HK-2 (cell line): ENCODE results near the gene PTPRH.
"Not testable (repeated sequence)": the region's sequence is repeated elsewhere in the genome, so short reads cannot be mapped to it uniquely, and the experiment has no call there.

Experiments
- DNase-seq: peaks from one replicate; pipeline ENCODE4 v3.0.0-alpha.2; 2018; ENCODE audit not compliant: unreplicated experiment

PTPRH gene

GRCh38 chr19:55225415-55225958, 16.2 kb upstream of the PTPRH start:
- no peak for DNase-seq

GRCh38 chr19:55224679-55225414, 15.5 kb upstream of the PTPRH start:
- not testable (repeated sequence) for DNase-seq

GRCh38 chr19:55224038-55224665, 14.9 kb upstream of the PTPRH start:
- DNase-seq, result no peak

GRCh38 chr19:55223291-55224037, 14.2 kb upstream of the PTPRH start:
- DNase-seq, result no peak

DNA sequence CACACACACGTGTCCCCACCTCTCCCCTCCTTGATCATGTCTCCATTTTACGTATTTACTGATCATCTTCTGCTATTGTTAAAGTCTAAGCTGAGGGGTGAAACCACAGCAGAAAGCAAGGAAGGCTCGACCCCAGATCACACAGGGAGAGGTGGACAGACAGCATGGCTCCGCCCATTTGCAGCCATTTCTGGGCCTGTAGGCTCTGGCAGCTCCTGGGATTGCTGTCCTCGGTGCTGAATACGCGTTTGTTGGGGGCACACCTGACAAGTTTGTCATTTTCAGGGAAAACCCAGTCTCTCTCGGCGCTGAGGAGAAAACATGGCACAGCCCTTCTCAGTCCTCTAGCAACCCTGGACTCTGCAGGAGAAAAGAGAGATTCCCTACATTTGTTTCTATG, 11.2 kb upstream of the PTPRH start:
- no peak for DNase-seq

DNA sequence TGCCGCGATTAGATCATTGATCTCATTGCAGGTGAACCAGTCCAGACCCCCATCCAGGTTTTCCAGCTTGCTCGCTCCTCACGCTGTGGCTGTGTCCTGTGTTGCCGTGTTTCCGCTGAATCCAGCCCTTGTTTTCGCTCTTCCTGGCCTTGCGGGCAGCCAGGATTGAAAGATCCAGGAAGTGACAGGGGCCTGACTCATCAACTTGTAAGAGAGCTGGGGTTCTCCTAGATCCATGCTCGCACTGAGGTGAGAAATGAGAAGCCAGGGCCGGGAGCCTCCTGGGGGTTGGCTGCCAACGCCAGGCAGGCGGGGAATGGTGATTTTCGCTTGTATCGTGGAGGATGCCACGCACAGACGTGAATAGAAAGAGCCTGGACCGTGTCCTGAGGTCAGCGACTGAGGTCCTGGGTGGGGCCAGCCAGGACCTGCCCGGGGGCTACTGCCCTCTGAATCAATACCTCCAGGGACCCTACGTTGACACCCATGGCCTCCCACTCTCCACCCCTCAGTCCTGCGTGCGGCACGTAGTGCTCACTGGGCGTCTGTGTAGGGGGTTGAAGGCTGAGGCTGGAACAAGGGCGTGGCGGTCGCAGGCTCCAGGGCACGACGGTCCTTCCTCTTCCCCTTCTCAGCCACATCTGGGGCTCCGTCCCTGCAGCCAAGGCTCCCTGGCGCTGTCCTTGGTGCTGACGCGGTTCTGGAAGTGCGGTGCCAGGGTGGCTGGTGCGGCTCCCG, 7.3 kb upstream of the PTPRH start:
- DNase-seq, result peak; percentile 98

DNA sequence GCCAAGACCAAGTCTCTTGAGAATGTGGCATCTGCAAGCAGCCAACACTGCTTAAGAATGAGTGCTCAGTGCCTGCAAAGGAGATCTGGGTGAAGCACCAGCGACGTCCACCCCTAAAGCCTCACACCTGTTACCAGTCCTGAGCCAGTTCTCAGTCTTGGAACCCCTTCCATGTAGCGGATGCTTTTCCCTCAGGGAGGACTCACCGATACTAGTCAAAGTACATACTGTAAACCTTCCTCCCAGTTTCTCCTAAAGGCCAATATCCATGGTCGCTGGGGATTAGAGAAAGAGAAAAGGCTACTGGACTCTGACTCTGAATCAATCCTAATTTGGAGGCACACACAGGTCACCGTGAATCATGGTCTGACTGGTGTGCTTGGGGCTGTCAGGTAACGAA, 4.2 kb upstream of the PTPRH start:
- DNase-seq, result no peak

DNA sequence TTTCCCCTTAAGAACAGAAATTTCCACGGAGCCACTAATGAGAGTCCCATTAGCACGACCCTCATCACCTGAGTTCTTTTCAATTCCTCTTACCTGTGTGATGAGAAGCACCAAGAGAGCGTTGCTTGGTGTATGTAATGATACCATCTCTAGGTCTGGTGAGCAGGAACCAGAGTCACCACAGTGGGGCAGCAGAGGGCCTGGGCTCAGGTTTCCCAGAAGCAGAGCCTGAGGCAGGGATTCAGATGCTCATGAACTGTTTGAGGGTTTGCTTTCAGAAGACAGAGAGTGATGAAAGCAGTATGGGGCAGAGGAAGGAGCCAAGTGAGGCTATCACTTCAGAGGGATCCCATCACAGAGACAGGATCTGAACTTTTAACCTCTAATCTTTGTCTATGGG, 3.1 kb upstream of the PTPRH start:
- no peak for DNase-seq

- DNase-seq, result no peak
Observed at GRCh38 chr19:55209693-55210472, 582 bp upstream of the PTPRH start.

GRCh38 chr19:55206664-55207500, 2.4 kb downstream of the PTPRH start:
- DNase-seq, result peak; percentile 94

- not testable (repeated sequence) for DNase-seq
Observed at GRCh38 chr19:55202199-55202598, 7.1 kb downstream of the PTPRH start.

- DNase-seq, result no peak
Observed at GRCh38 chr19:55199620-55200204, 9.6 kb downstream of the PTPRH start.

GRCh38 chr19:55198651-55199050, 10.7 kb downstream of the PTPRH start:
- DNase-seq, result no peak

GRCh38 chr19:55197528-55197927, 11.8 kb downstream of the PTPRH start:
- no peak for DNase-seq

DNA sequence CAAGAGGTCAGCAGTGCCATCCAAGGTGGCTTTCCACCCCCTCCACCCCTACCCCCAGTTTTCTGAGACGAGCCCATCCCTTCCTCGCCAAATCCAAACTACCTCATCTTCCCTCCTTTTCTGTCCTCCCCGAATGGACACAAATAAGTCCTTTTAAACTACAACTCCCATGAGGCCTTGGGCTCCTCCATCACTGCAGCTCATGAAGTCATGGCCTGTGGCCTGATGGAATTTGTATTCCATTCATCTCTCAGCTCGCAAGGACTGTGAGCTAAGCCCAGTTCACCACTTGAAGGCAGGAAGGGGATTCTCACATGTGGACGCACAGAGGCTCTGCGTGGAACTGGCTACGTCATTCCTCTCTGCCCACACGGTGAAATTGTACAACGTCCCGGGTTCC, 12.5 kb downstream of the PTPRH start:
- DNase-seq, result no peak

- DNase-seq, result no peak
Observed at GRCh38 chr19:55193481-55193880, 15.8 kb downstream of the PTPRH start.

- DNase-seq, result peak; percentile 95
Observed at GRCh38 chr19:55189403-55189835, 19.9 kb downstream of the PTPRH start.

- DNase-seq, result peak; percentile 82
Observed at GRCh38 chr19:55188625-55189024, 20.7 kb downstream of the PTPRH start.

- DNase-seq, result no peak
Observed at GRCh38 chr19:55186080-55186479, 23.2 kb downstream of the PTPRH start.

- DNase-seq, result no peak
Observed at GRCh38 chr19:55181740-55182139, 27.6 kb downstream of the PTPRH start.
